Activated CD4-positive, alpha-beta T cell treated with anti-CD3 and anti-CD28 coated beads, Interleukin-2, Interleukin-4, amounts not matched to agents 100 ng/mL and 50 ng/mL, durations not matched to agents 16 hours and 8 hours (primary cell): ENCODE measurements around the gene CFAP300.

Source experiments
- DNase-seq: peaks from one replicate; pipeline ENCODE4 v3.0.0-alpha.2; 2020; ENCODE audit warnings: low spot score

The CFAP300 gene

DNA sequence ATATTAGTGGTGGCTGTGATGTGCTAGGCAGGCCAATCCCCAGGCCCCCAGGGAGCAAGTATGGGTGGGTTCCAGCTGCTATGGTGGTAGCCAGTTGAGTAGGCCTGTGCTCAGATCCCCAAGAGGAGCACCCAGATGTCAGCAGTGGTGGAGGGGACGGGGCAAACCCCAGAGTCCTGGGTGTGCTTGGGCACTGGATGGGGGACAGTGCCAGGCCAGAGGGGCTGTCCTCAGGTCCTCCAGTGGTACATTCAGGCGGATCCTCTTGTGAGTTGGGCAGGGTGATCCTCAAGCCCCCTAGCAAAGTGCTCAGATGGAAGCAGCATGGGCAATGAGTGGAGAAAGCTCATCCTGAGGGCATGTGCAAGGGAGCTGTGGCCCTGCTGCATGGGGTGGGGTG, 26.0 kb downstream of the CFAP300 start:
- DNase-seq: no peak

DNA sequence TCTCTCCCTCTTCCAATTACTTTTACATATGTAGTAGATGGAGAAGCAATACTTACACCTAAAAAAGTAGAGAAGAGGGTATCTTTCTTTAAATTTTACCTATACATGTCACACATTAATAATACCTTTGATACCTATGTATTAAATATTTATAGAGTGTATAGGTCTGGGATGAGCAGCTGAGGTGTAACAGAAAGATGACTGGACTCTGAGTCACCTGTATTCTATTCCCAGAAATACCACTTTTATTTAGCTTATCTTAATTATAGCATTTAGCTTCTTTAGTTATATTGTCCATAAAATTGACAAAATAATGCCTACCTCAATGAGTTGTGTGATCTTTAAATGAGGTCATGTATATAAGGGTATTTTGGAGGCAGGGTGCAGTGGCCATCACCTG, 32.4 kb downstream of the CFAP300 start:
- no peak for DNase-seq

DNA sequence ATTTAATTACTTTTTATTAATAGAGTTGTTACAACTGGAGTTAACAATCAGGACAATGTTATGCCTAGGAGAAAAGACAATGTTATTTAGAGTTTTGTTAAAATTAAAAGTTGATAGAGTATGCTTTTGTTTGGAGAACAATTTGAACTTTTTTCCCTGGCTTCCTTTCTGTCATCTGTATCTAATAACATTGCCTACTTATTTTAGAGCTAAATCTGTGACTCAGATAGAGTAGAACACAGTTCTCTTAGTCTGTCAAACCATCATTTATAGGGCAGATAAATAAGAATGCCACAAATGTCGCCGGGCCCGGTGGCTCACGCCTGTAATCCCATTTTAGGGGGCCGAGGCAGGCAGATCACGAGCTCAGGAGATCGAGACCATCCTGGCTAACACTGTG, 34.1 kb downstream of the CFAP300 start:
- DNase-seq: no peak

- no peak for DNase-seq
These were observed 38.8 kb downstream of the CFAP300 start for GRCh38 chr11:102085864-102086551.

- no peak for DNase-seq
These were observed 49.9 kb downstream of the CFAP300 start for GRCh38 chr11:102097186-102097585.

DNA sequence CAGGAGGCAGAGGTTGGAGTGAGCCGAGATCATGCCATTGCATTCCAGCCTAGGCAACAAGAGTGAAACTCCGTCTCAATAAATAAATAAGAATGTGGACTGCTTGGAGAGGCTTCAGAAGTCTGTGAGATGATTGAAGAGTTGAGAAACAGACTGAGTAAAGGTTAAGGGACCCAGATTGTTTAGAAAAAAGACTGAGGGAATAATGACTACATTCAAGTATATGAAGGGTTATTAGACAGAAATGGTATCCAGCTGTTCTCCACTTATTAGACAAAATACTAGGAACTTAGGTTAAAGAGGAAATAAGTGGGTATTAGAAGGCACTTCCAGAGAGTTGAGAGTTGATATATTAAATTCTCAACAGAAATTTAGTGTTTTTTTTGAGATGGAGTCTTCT, 52.5 kb downstream of the CFAP300 start:
- no peak for DNase-seq

DNA sequence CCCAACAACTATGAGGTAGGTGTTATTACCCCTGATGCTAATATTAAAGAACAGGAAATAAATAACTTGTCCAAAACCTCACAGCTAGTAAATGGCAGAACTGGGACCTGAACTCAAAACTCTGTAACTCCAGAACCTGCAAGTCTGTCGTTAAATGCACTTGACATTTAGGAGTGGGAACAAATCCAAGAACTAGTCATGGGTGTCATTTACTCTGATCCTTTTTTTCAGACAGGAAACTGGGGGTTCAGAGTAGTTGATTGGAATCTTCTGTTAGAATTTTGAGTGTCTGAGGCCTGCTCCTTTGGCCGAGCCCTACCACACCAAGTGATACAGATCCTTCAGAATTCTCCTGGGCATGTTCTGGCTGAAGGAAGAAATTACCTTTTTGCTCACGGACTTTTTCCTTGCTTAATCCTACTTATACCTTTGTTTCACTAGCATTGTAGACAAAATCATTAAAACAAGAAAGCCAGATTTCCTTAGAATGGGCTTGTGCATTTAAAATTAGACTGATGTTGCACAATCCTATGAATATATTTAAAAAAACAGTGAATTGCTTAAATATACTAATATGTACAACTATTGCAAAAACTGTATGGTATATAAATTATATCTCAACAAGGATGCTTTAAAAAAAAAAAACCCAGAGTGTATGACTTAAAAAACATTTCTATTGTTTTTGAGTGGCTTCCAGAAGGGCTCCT, 61.6 kb downstream of the CFAP300 start:
- DNase-seq: no peak

DNA sequence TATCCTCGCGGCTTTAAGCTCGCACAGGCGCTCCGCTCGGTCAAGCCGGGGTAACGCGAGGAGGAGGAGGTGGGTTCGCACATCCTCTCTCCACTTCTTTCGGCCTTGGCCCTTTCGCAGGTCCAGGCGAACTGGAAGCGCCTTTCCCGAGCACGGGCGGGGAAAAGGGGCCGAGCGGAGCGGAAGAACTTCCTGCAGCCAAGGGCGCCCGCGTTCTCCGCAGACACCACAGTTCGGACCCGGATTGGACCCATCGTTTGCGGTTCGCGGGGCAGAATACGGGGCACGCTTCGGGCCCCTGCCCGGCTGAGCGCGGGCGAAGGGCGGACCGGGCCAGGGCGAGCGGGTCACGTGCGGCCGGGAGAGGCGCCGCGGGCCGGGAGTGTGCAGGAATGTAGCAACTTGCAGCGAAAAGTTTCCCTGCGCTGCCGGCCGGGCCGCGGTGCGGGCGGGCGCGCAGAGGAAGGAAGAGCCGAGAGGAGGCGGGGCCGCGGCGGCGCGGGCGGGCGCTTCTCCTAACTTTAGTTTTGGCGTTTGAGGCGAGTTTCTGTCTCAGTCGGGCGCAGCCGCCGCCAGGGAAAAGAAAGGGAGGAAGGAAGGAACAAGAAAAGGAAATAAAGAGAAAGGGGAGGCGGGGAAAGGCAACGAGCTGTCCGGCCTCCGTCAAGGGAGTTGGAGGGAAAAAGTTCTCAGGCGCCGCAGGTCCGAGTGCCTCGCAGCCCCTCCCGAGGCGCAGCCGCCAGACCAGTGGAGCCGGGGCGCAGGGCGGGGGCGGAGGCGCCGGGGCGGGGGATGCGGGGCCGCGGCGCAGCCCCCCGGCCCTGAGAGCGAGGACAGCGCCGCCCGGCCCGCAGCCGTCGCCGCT, 62.9 kb downstream of the CFAP300 start, which contains the start of gene YAP1:
YAP1 (plus strand) TSS at position 552 of the 865 bp plus-strand sequence. CDS start 402 bp downstream, outside the sequence.
- peak; percentile 55 for DNase-seq

- DNase-seq: no peak
These were observed 63.4 kb downstream of the CFAP300 start for GRCh38 chr11:102110761-102111010.

DNA sequence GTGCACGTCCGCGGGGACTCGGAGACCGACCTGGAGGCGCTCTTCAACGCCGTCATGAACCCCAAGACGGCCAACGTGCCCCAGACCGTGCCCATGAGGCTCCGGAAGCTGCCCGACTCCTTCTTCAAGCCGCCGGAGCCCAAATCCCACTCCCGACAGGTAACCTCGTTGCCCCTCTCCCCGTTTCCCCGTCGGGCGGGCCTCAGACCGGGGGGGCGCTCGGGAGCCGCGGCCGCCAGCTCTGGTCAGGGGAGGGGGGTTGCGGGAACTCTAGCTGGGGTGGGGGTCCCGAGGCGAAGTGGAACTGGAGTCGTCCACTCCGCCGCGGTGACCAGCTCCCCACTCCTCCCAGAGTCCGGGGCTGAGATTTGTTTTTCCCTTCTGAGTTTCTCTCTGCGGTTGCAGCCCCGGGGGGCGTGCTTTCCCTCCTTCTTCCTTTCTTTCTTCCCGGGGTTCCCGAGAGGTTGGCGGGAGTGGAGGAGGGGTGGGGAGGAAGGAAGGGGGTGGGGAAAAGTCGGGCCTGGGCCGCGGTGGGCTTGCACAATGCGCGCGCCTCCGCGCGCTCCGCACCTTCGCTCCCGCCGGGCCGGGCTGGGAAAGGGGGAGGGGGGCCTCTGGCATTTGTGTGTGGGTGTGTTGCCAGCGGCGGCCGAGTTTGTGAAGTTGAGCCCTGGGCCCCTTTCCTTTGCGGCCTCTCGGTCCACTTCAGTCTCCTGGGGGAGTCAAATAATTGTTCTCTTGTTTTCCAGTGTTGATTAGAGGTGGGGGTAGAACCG, 64.0 kb downstream of the CFAP300 start:
- no peak for DNase-seq

- DNase-seq: peak; percentile 25
These were observed 64.7 kb downstream of the CFAP300 start for GRCh38 chr11:102111787-102112508.

DNA sequence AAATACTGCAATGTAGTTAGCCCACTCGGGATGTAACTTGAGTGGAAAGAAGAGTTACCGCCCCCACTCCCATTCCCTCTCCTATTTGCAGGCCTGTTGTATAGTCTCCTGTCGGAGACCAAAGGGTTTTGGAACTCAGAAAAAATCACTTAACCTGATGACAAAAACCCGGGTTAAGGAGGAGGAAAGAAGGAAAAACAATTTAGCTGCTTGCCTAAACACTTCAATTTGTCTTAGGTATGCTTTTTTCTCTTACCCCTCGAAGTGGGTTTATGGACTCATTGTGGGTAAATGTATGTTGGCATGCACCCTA, 65.2 kb downstream of the CFAP300 start:
- no peak for DNase-seq

- DNase-seq: no peak
These were observed 66.8 kb downstream of the CFAP300 start for GRCh38 chr11:102114032-102114431.

DNA sequence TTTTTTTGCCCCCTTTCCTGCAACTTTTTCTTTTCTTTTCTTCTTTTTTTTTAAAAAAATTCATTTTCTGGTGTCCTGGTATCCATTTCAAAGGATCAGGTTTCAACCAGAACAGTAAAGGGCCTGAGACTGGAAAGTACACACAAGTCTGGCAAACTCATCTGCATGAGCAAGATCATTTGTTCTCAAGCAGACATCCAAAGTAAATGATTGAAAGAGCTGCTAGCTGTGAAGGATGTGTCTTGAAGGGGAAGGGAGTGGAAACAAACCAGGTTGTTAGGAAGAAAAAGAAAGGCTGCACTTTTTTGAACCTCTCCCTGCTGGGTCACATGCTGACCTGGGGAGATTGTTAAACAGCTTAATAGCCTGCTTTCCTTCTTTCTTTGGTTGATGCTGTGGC, 68.3 kb downstream of the CFAP300 start:
- no peak for DNase-seq

- DNase-seq: no peak
These were observed 69.4 kb downstream of the CFAP300 start for GRCh38 chr11:102116453-102117205.

DNA sequence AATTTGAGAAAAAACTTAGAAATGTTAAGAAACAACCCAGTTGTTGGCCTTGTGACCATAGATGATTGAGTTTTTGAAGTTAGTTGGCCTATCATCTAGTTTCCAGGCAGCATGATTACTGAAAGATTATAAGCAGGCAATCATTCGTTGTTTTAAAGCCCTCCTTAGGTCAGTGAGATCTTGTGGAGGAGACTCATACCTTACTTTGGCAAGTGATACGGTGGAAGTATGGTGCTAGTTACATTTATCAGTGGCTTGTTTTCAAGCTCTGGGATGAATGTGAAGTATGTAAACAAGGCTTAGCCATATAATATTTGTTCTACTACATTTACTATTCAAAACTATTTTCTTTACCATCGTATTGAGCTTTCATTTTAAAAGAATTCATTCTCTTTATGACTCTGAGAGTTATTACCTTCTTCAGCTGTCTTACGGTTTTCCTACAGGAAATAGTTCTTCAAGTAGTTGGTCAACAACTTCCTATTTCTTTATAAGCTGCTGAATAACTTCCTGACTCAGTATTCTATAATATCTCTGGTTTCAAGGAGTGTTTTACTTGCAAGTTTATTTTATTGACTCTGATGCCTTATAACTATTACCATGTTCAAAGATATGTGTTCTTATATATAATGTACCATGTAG, 70.4 kb downstream of the CFAP300 start:
- DNase-seq: no peak

- DNase-seq: no peak
These were observed 71.7 kb downstream of the CFAP300 start for GRCh38 chr11:102118937-102119336.

DNA sequence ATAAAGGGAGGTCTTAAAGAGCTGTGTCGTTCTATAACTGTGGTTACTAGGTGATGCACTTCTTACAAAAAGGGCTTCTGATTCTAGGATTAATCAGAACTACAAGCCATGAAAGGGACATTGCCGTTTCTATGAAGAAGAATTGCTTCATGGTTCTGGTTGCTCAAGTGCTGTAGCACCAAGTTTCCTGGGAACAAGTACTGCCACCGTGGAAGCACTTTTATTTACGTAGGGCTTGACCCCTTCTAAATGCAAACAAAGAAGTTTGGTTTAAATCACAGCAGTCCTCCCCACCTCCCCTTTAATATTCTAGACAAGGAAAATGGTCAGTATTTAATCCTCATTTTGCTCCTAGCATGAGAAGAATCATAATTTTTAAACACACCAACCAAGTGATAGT, 72.8 kb downstream of the CFAP300 start:
- DNase-seq: no peak

- DNase-seq: no peak
These were observed 73.3 kb downstream of the CFAP300 start for GRCh38 chr11:102120437-102120973.

DNA sequence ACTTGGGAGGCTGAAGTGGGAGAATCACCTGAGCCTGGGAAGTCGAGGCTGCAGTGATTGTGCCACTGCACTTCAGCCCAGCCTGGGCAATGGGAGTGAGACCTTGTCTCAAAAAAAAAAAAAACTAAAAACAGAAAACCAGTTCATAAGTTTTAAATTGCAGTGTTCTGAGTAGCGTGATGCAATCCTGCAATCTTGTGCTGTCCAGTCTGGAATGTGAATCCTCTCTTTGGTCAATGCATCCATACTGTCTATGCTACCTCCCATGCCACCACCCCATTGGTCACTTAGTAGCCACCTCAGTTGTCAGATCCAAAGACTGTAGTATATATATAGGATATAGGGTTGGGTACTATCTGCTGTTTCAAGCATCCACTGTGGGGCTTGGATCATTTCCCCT, 74.1 kb downstream of the CFAP300 start:
- DNase-seq: no peak
